ENCODE measurements around the gene CDK14.

CDK14 gene

GRCh38 chr7:91050677-91051076 lies 454.6 kb downstream of the CDK14 start:
- Histone ChIP-seq H3K36me3 (ENCODE audit: control insufficient read depth, insufficient read depth, low read length) (no peaks in the 10 kb centered on the region), H3K27ac (ENCODE audit: insufficient read depth, low read length, poor library complexity, severe bottlenecking) (no peak overlapping the region), H3K27me3 (replicated peaks; ENCODE audit: control insufficient read depth, insufficient read depth, low read length, poor library complexity, severe bottlenecking) (no peaks in the 10 kb centered on the region), H3K4me1 (ENCODE audit: control insufficient read depth, insufficient read depth, low read length, poor library complexity, severe bottlenecking) (no peaks in the 10 kb centered on the region), H3K9me3 (ENCODE audit: control insufficient read depth, low read length) (no peaks in the 10 kb centered on the region), H3K4me3 (ENCODE audit: insufficient read depth, low read depth, low read length, poor library complexity, severe bottlenecking) (no peak overlapping the region)
- DNase-seq, result no peak

DNA sequence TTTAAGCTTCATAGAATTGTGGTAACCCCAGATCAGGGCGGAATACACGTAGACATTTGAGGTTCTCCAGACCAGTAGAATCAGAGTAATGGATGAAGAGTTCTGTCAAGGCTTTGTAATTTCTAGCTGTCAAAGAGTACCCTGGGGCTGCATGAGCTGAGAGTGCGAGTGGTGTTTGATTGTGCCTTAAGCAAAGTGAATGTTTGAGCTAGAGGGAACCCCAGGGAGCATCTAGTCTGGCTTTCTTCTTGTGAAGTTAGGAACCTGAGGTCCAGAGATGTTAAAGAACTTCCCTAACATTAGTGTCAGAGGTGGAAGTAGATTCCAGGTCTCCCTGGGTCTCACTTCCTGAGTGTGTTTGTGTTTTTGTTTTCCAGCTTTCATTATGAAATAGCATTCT lies 455.8 kb downstream of the CDK14 start:
- DNase-seq, result no peak
- Histone ChIP-seq H3K36me3 (ENCODE audit: control insufficient read depth, insufficient read depth, low read length) (no peaks in the 10 kb centered on the region), H3K4me1 (ENCODE audit: control insufficient read depth, insufficient read depth, low read length, poor library complexity, severe bottlenecking) (no peaks in the 10 kb centered on the region), H3K27me3 (replicated peaks; ENCODE audit: control insufficient read depth, insufficient read depth, low read length, poor library complexity, severe bottlenecking) (no peaks in the 10 kb centered on the region), H3K9me3 (ENCODE audit: control insufficient read depth, low read length) (no peaks in the 10 kb centered on the region), H3K27ac (ENCODE audit: insufficient read depth, low read length, poor library complexity, severe bottlenecking) (no peak overlapping the region), H3K4me3 (ENCODE audit: insufficient read depth, low read depth, low read length, poor library complexity, severe bottlenecking) (no peak overlapping the region)

GRCh38 chr7:91054374-91054773 lies 458.3 kb downstream of the CDK14 start:
- Histone ChIP-seq H3K27me3 (replicated peaks; ENCODE audit: control insufficient read depth, insufficient read depth, low read length, poor library complexity, severe bottlenecking) (no peaks in the 10 kb centered on the region), H3K4me1 (ENCODE audit: control insufficient read depth, insufficient read depth, low read length, poor library complexity, severe bottlenecking) (no peaks in the 10 kb centered on the region), H3K4me3 (ENCODE audit: insufficient read depth, low read depth, low read length, poor library complexity, severe bottlenecking) (no peak overlapping the region), H3K27ac (ENCODE audit: insufficient read depth, low read length, poor library complexity, severe bottlenecking) (no peak overlapping the region), H3K36me3 (ENCODE audit: control insufficient read depth, insufficient read depth, low read length) (no peaks in the 10 kb centered on the region), H3K9me3 (ENCODE audit: control insufficient read depth, low read length) (no peaks in the 10 kb centered on the region)
- no peak for DNase-seq

- H3K36me3 ChIP-seq (ENCODE audit: control insufficient read depth, insufficient read depth, low read length), result no peaks in the 10 kb centered on the region
- no peaks in the 10 kb centered on the region for H3K4me1 ChIP-seq (ENCODE audit: control insufficient read depth, insufficient read depth, low read length, poor library complexity, severe bottlenecking)
- DNase-seq, result no peak
These were observed 459.1 kb downstream of the CDK14 start for GRCh38 chr7:91055219-91055618.

GRCh38 chr7:91062713-91063112 lies 466.6 kb downstream of the CDK14 start:
- no peaks in the 10 kb centered on the region for H3K36me3 ChIP-seq (ENCODE audit: control insufficient read depth, insufficient read depth, low read length)
- H3K9me3 ChIP-seq (ENCODE audit: control insufficient read depth, low read length), result no peaks in the 10 kb centered on the region
- no peaks in the 10 kb centered on the region for H3K27me3 ChIP-seq (replicated peaks; ENCODE audit: control insufficient read depth, insufficient read depth, low read length, poor library complexity, severe bottlenecking)
- no peak overlapping the region for H3K4me3 ChIP-seq (ENCODE audit: insufficient read depth, low read depth, low read length, poor library complexity, severe bottlenecking)
- H3K27ac ChIP-seq (ENCODE audit: insufficient read depth, low read length, poor library complexity, severe bottlenecking), result no peak overlapping the region
- no peak for DNase-seq
- H3K4me1 ChIP-seq (ENCODE audit: control insufficient read depth, insufficient read depth, low read length, poor library complexity, severe bottlenecking), result no peaks in the 10 kb centered on the region

More at GRCh38 chr7:91055219-91055618, 459.1 kb downstream of the CDK14 start:
- Histone ChIP-seq H3K27ac (ENCODE audit: insufficient read depth, low read length, poor library complexity, severe bottlenecking) (no peak overlapping the region), H3K4me3 (ENCODE audit: insufficient read depth, low read depth, low read length, poor library complexity, severe bottlenecking) (no peak overlapping the region), H3K27me3 (replicated peaks; ENCODE audit: control insufficient read depth, insufficient read depth, low read length, poor library complexity, severe bottlenecking) (no peaks in the 10 kb centered on the region), H3K9me3 (ENCODE audit: control insufficient read depth, low read length) (no peaks in the 10 kb centered on the region)

DNA sequence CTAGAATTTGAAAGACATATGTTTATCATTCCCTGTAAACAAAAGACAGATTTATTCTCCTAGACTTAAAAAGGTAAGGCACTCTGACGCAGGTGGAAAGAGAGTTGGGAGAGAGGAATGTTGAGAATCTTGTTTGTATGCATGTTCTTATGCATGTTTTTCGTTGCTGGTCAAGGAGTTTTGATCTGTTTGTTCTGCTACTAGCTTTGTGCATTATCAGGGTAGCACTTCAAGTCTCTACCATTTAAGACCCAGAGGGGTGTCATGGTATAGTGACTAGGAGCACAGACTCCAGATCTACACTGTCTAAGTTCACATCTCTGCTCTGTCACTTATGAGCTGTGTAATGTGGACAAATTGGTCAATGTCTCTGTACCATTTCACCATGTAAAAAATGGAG lies 467.9 kb downstream of the CDK14 start:
- H3K27ac ChIP-seq (ENCODE audit: insufficient read depth, low read length, poor library complexity, severe bottlenecking), result no peak overlapping the region
- no peak for DNase-seq

DNA sequence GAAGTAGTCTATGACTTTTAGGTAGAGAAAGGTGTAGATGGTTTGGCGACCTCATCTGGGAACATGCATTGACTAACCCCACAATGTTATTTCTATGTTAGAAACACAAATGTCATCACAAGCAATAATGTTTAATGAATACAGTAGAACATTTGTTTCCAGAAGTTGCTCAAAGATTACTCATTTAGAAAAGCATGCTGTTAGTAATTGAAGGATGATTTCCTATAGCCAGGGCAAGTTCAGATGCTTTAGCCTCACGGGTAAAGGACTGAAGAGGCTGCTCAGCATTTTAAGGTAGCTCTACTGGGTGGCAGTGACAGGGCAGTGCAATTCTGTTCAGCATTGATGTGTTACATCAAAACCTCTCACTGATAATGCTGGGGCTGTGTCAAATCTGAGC lies 468.8 kb downstream of the CDK14 start:
- Histone ChIP-seq H3K27me3 (replicated peaks; ENCODE audit: control insufficient read depth, insufficient read depth, low read length, poor library complexity, severe bottlenecking) (no peaks in the 10 kb centered on the region), H3K36me3 (ENCODE audit: control insufficient read depth, insufficient read depth, low read length) (no peaks in the 10 kb centered on the region), H3K4me3 (ENCODE audit: insufficient read depth, low read depth, low read length, poor library complexity, severe bottlenecking) (no peak overlapping the region), H3K9me3 (ENCODE audit: control insufficient read depth, low read length) (no peaks in the 10 kb centered on the region), H3K4me1 (ENCODE audit: control insufficient read depth, insufficient read depth, low read length, poor library complexity, severe bottlenecking) (no peaks in the 10 kb centered on the region), H3K27ac (ENCODE audit: insufficient read depth, low read length, poor library complexity, severe bottlenecking) (no peak overlapping the region)
- no peak for DNase-seq

More for the DNA sequence above, 467.9 kb downstream of the CDK14 start:
- Histone ChIP-seq H3K9me3 (ENCODE audit: control insufficient read depth, low read length) (no peaks in the 10 kb centered on the region), H3K36me3 (ENCODE audit: control insufficient read depth, insufficient read depth, low read length) (no peaks in the 10 kb centered on the region), H3K4me1 (ENCODE audit: control insufficient read depth, insufficient read depth, low read length, poor library complexity, severe bottlenecking) (no peaks in the 10 kb centered on the region), H3K27me3 (replicated peaks; ENCODE audit: control insufficient read depth, insufficient read depth, low read length, poor library complexity, severe bottlenecking) (no peaks in the 10 kb centered on the region), H3K4me3 (ENCODE audit: insufficient read depth, low read depth, low read length, poor library complexity, severe bottlenecking) (no peak overlapping the region)

DNA sequence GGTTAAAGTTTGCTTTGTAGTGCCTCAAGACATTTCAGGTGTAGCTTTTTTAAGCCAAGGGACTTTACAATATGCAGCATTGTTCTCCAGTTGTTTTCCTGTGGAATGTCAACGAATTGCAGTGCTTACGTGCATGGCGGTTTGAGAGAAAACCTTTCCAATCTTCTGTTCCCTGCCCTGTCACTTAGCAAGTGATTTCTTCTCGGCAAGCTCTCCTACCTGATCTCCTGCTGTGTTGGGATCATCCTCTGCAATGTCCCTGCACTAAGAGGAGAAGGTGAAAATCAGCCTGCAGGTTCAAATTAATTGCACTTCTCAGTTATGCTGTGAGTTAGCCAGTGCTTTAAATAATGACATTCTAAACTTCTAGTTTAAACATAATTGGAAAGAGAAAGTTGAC lies 470.5 kb downstream of the CDK14 start:
- no peaks in the 10 kb centered on the region for H3K27me3 ChIP-seq (replicated peaks; ENCODE audit: control insufficient read depth, insufficient read depth, low read length, poor library complexity, severe bottlenecking)
- no peak for DNase-seq
- no peaks in the 10 kb centered on the region for H3K4me1 ChIP-seq (ENCODE audit: control insufficient read depth, insufficient read depth, low read length, poor library complexity, severe bottlenecking)
- no peaks in the 10 kb centered on the region for H3K36me3 ChIP-seq (ENCODE audit: control insufficient read depth, insufficient read depth, low read length)
- H3K27ac ChIP-seq (ENCODE audit: insufficient read depth, low read length, poor library complexity, severe bottlenecking), result no peak overlapping the region
- H3K9me3 ChIP-seq (ENCODE audit: control insufficient read depth, low read length), result no peaks in the 10 kb centered on the region
- no peak overlapping the region for H3K4me3 ChIP-seq (ENCODE audit: insufficient read depth, low read depth, low read length, poor library complexity, severe bottlenecking)

DNA sequence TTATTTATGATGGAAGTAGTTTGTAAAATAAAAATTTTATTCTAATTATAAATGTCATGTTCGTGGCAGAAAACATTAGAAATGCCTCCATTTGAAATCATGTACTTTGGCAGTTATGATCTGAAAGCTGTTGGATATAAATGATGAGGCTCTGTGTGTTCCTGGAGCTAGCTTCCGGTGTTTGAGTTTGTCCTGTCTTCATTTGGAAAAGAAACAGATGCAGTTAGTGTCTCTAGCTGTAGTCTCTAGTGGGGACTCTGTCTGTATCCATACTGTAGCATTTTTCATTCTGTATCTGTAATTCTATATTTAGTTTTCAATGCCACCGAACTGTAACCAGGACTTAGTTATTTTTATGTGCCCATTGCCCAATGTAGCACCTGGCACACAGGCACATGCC lies 471.1 kb downstream of the CDK14 start:
- Histone ChIP-seq H3K4me3 (ENCODE audit: insufficient read depth, low read depth, low read length, poor library complexity, severe bottlenecking) (no peak overlapping the region), H3K27me3 (replicated peaks; ENCODE audit: control insufficient read depth, insufficient read depth, low read length, poor library complexity, severe bottlenecking) (no peaks in the 10 kb centered on the region), H3K36me3 (ENCODE audit: control insufficient read depth, insufficient read depth, low read length) (no peaks in the 10 kb centered on the region), H3K9me3 (ENCODE audit: control insufficient read depth, low read length) (no peaks in the 10 kb centered on the region), H3K27ac (ENCODE audit: insufficient read depth, low read length, poor library complexity, severe bottlenecking) (no peak overlapping the region), H3K4me1 (ENCODE audit: control insufficient read depth, insufficient read depth, low read length, poor library complexity, severe bottlenecking) (no peaks in the 10 kb centered on the region)
- DNase-seq, result no peak

GRCh38 chr7:91068136-91068795 lies 472.1 kb downstream of the CDK14 start:
- H3K4me3 ChIP-seq (ENCODE audit: insufficient read depth, low read depth, low read length, poor library complexity, severe bottlenecking), result no peak overlapping the region
- H3K9me3 ChIP-seq (ENCODE audit: control insufficient read depth, low read length), result no peaks in the 10 kb centered on the region
- no peak for DNase-seq
- H3K27ac ChIP-seq (ENCODE audit: insufficient read depth, low read length, poor library complexity, severe bottlenecking), result no peak overlapping the region
- no peaks in the 10 kb centered on the region for H3K4me1 ChIP-seq (ENCODE audit: control insufficient read depth, insufficient read depth, low read length, poor library complexity, severe bottlenecking)
- no peaks in the 10 kb centered on the region for H3K27me3 ChIP-seq (replicated peaks; ENCODE audit: control insufficient read depth, insufficient read depth, low read length, poor library complexity, severe bottlenecking)
- no peaks in the 10 kb centered on the region for H3K36me3 ChIP-seq (ENCODE audit: control insufficient read depth, insufficient read depth, low read length)
